Mesenchymal stem cell (in vitro differentiated cells and primary cell): ENCODE results near the gene ZNF367.

ENCODE experiments used
- DNase-seq: peaks from one replicate; pipeline ENCODE4 v3.0.0-alpha.2; 2013
- H2AFZ ChIP-seq: one replicate; pipeline ENCODE4 v1.6.1; 2013; ENCODE audit warnings: low read depth, mild to moderate bottlenecking, control low read depth, inconsistent platforms, low read length, moderate library complexity
- H2AK5ac ChIP-seq: 2 replicates; pipeline ENCODE4 v1.6.1; 2013; ENCODE audit warnings: low read length, moderate library complexity, mild to moderate bottlenecking, inconsistent platforms; ENCODE audit not compliant: severe bottlenecking
- H2BK120ac ChIP-seq: one replicate; pipeline ENCODE4 v1.6.1; 2013; ENCODE audit warnings: low read depth, mild to moderate bottlenecking, inconsistent platforms, low read length, moderate library complexity
- H2BK12ac ChIP-seq, 2 experiments: one replicate each; pipeline ENCODE4 v1.6.1; 2013; ENCODE audit warnings: inconsistent platforms in 2 of 2, low read length in 2 of 2, mild to moderate bottlenecking in 2 of 2, moderate library complexity in 2 of 2, control low read depth in 1 of 2
- H2BK15ac ChIP-seq: one replicate; pipeline ENCODE4 v1.6.1; 2013; ENCODE audit warnings: mild to moderate bottlenecking, low read depth, inconsistent platforms; ENCODE audit not compliant: poor library complexity, severe bottlenecking
- H2BK5ac ChIP-seq: 2 replicates; pipeline ENCODE4 v1.6.1; 2013; ENCODE audit warnings: low read depth, mild to moderate bottlenecking, low read length, control low read depth, inconsistent platforms; ENCODE audit not compliant: poor library complexity, severe bottlenecking
- H3K14ac ChIP-seq, 2 experiments: one replicate each; pipeline ENCODE4 v1.6.1; 2013; ENCODE audit warnings: inconsistent platforms in 2 of 2, low read length in 2 of 2, control low read depth in 1 of 2, mild to moderate bottlenecking in 1 of 2, moderate library complexity in 1 of 2
- H3K18ac ChIP-seq, 2 experiments: one replicate each; pipeline ENCODE4 v1.6.1; 2013; ENCODE audit warnings: inconsistent platforms in 2 of 2, low read length in 2 of 2, control low read depth in 1 of 2, low read depth in 1 of 2, mild to moderate bottlenecking in 1 of 2
- H3K23ac ChIP-seq, 2 experiments: one replicate each; pipeline ENCODE4 v1.6.1; 2013; ENCODE audit warnings: inconsistent platforms in 2 of 2, low read length in 2 of 2, mild to moderate bottlenecking in 2 of 2, moderate library complexity in 2 of 2, control low read depth in 1 of 2
- H3K27ac ChIP-seq: 2 replicates; pipeline ENCODE4 v1.5.1; 2013; ENCODE audit warnings: mild to moderate bottlenecking, moderate library complexity, low read length, control low read depth, inconsistent platforms; ENCODE audit not compliant: poor library complexity, severe bottlenecking
- H3K27me3 ChIP-seq, 2 experiments: 2 replicates each; pipeline versions ENCODE4 v1.6.1 to v1.7.0; 2013; ENCODE audit warnings: low read length in 2 of 2, mild to moderate bottlenecking in 2 of 2, moderate library complexity in 2 of 2, control low read depth in 1 of 2, inconsistent platforms in 1 of 2; ENCODE audit not compliant: control insufficient read depth in 1 of 2, insufficient read depth in 1 of 2
- H3K36me3 ChIP-seq, 2 experiments: 2 replicates each; pipeline versions ENCODE4 v1.6.1 to v1.7.0; 2013; ENCODE audit warnings: low read length in 2 of 2, control low read depth in 1 of 2, inconsistent platforms in 1 of 2, low read depth in 1 of 2, mild to moderate bottlenecking in 1 of 2; ENCODE audit not compliant: insufficient read depth in 2 of 2, control insufficient read depth in 1 of 2
- H3K4ac ChIP-seq, 2 experiments: one replicate each; pipeline ENCODE4 v1.6.1; 2013; ENCODE audit warnings: inconsistent platforms in 2 of 2, low read length in 2 of 2, mild to moderate bottlenecking in 2 of 2, moderate library complexity in 2 of 2, control low read depth in 1 of 2, low read depth in 1 of 2
- H3K4me1 ChIP-seq: 2 replicates; pipeline ENCODE4 v1.6.1; 2013; ENCODE audit warnings: low read depth, low read length, control low read depth; ENCODE audit not compliant: control insufficient read depth, insufficient read depth
- H3K4me2 ChIP-seq: 2 replicates; pipeline ENCODE4 v1.6.1; 2013; ENCODE audit warnings: low read length, mild to moderate bottlenecking, inconsistent platforms; ENCODE audit not compliant: poor library complexity, severe bottlenecking
- H3K4me3 ChIP-seq, 2 experiments: 2 replicates each; pipeline versions ENCODE4 v1.5.1 to v1.7.0; 2013; ENCODE audit warnings: low read length in 2 of 2, mild to moderate bottlenecking in 2 of 2, control low read depth in 1 of 2, low read depth in 1 of 2; ENCODE audit not compliant: insufficient read depth in 1 of 2
- H3K79me1 ChIP-seq: replicated peaks from 2 replicates; pipeline ENCODE4 v1.6.1; 2013; ENCODE audit warnings: mild to moderate bottlenecking, control low read depth, low read length, inconsistent platforms; ENCODE audit not compliant: poor library complexity, severe bottlenecking
- H3K9ac ChIP-seq: 2 replicates; pipeline ENCODE4 v1.7.0; 2013; ENCODE audit warnings: mild to moderate bottlenecking, low read length, moderate library complexity
- H3K9me3 ChIP-seq: 2 replicates; pipeline ENCODE4 v1.7.0; 2013; ENCODE audit warnings: mild to moderate bottlenecking, low read length; ENCODE audit not compliant: control insufficient read depth
- H4K8ac ChIP-seq: one replicate; pipeline ENCODE4 v1.6.1; 2013; ENCODE audit warnings: inconsistent platforms, mild to moderate bottlenecking, low read length, moderate library complexity
- H4K91ac ChIP-seq: one replicate; pipeline ENCODE4 v1.6.1; 2013; ENCODE audit warnings: mild to moderate bottlenecking, low read length, inconsistent platforms
- WGBS: methylation state at CpG from one replicate; pipeline ENCODE4 v1.1.7; 2013; ENCODE audit warnings: mixed read lengths; 5-methylcytosine and 5-hydroxymethylcytosine counted together

The ZNF367 gene

DNA sequence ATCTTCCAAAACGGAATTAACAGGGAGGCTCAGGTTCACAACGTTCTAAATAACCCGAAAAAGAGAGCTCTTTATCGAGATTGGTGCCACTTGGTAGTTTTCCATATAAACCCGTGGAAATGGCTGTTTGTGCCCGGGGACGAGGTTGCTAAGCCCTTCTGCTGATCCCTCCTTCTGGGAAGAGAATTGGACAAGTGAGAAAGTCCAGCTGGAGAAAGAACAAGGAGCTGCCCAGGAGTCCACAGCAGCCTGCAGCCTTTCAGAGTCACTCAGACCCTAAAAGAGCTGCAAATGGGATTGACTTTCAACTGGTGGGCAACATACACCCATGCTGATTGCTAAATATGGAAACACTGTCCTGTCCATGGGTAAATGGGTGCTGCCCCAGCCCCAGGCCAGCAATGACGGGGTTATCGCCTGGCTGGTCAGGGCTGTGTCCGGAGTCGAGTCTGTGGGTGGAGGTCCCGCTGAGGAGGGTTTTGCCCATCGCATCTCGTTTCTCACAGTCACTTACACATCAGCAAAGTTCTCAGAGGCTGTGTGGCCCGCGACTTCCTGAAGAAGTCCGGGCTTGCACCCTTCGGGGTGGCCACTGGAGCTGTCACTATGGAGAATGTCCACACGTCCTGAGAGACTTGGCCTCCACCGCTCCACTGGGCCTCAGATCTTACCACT lies 75.5 kb downstream of the ZNF367 start:
- H3K4me3 ChIP-seq, result no peak overlapping the region
- H3K9ac ChIP-seq, result no peak overlapping the region
- H3K14ac ChIP-seq, result peak overlapping the region in 1 of 2 experiments; percentile 8
- H3K4me2 ChIP-seq, result no peak overlapping the region
- H2BK12ac ChIP-seq, result peak overlapping the region in 1 of 2 experiments; percentile 87
- H3K4ac ChIP-seq, result peak overlapping the region; percentile 47 to 57
- no peaks in the 10 kb centered on the region for H3K9me3 ChIP-seq
- peak overlapping the region; percentile 57 for H4K91ac ChIP-seq
- peak overlapping the region; percentile 21 for H4K8ac ChIP-seq
- no peaks in the 10 kb centered on the region for H3K27me3 ChIP-seq
- H2BK15ac ChIP-seq, result peak overlapping the region; percentile 44
- H3K36me3 ChIP-seq, result peaks cover 12% of the 10 kb centered on the region in 2 experiments
- no peak overlapping the region for H2AFZ ChIP-seq
- H3K18ac ChIP-seq, result peak overlapping the region; percentile 41 to 71
- H3K23ac ChIP-seq, result no peak overlapping the region
- peak overlapping the region; percentile 79 for H2AK5ac ChIP-seq
- no peak overlapping the region for H2BK120ac ChIP-seq
- DNase-seq, result peak; percentile 19
- 91% methylated on average over 20 of the region's 20 CpGs for WGBS
- H3K4me1 ChIP-seq, result peaks cover 10% of the 10 kb centered on the region
- H3K27ac ChIP-seq, result no peak overlapping the region
- H2BK5ac ChIP-seq, result no peak overlapping the region
- peaks cover 10% of the 10 kb centered on the region for H3K79me1 ChIP-seq

DNA sequence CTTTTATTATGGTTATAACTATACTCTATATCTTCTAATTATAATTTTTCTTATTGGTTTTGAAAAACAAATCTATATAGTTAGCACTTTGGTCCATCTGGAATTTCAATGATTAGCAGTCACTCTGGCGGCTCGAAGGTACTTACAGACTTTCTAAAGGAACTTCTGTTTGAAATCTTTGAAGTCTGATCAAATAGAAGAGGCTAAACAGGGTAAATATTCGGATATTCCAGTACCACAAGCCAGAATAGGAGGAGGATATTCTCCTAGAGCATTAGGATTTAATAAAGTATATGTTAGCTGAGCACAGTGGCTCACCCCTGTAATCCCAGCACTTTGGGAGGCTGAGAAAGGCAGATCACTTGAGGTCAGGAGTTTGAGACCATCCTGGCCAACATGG lies 77.5 kb downstream of the ZNF367 start:
- Histone ChIP-seq H3K36me3 (peaks cover 7 to 16% of the 10 kb centered on the region in 2 experiments), H2BK120ac (no peak overlapping the region), H3K4me3 (no peak overlapping the region), H2AK5ac (no peak overlapping the region), H3K14ac (no peak overlapping the region), H3K9me3 (no peaks in the 10 kb centered on the region), H4K8ac (no peak overlapping the region), H2BK15ac (no peak overlapping the region), H4K91ac (no peak overlapping the region), H3K4ac (no peak overlapping the region), H3K9ac (no peak overlapping the region), H2BK12ac (no peak overlapping the region), H2AFZ (no peak overlapping the region), H3K27ac (no peak overlapping the region), H3K23ac (no peak overlapping the region), H3K79me1 (peaks cover 10% of the 10 kb centered on the region), H2BK5ac (no peak overlapping the region), H3K18ac (no peak overlapping the region), H3K4me2 (no peak overlapping the region), H3K27me3 (no peaks in the 10 kb centered on the region), H3K4me1 (peaks cover 10% of the 10 kb centered on the region)
- DNase-seq, result no peak
- 99% methylated on average over 3 of the region's 3 CpGs for WGBS

DNA sequence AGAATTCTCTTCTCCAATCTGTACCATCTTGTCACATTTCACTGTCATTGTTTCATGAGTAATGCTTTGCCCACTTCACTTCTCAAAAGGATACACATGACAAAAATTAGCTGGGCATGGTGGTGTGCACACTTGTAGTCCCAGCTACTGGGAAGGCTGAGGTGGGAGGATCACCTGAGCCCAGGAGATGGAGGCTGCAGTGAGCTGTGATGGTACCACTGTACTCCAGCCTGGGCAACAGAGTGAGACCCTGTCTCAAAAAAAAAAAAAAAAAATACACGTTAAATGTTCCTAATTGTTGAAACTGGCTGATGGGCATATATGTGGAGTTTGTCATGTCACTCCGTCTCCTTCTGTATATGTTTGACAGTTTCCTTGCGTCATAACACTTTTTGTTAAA lies 79.9 kb downstream of the ZNF367 start:
- H2AK5ac ChIP-seq, result no peak overlapping the region
- H3K9ac ChIP-seq, result no peak overlapping the region
- H3K4me1 ChIP-seq, result peaks cover 11% of the 10 kb centered on the region
- H3K18ac ChIP-seq, result no peak overlapping the region
- no peak overlapping the region for H3K23ac ChIP-seq
- H3K9me3 ChIP-seq, result no peaks in the 10 kb centered on the region
- no peak overlapping the region for H2BK5ac ChIP-seq
- H2AFZ ChIP-seq, result no peak overlapping the region
- no peak overlapping the region for H3K14ac ChIP-seq
- no peak overlapping the region for H3K4me3 ChIP-seq
- H3K36me3 ChIP-seq, result peaks cover 9 to 25% of the 10 kb centered on the region in 2 experiments
- no peak overlapping the region for H3K27ac ChIP-seq
- DNase-seq, result no peak
- H4K91ac ChIP-seq, result no peak overlapping the region
- no peak overlapping the region for H3K4ac ChIP-seq
- no peaks in the 10 kb centered on the region for H3K27me3 ChIP-seq
- H3K79me1 ChIP-seq, result peaks cover 10% of the 10 kb centered on the region
- no peak overlapping the region for H2BK15ac ChIP-seq
- H4K8ac ChIP-seq, result no peak overlapping the region
- H2BK120ac ChIP-seq, result no peak overlapping the region
- no peak overlapping the region for H3K4me2 ChIP-seq
- WGBS, result no CpG with 5 or more reads among the region's 3 CpGs
- H2BK12ac ChIP-seq, result no peak overlapping the region
